ENCODE data around the gene UBE2G2. TPM values are rescaled to one million over a fixed set of nuclear protein-coding genes. Genes with fewer than 3 reads are reported as not detected.

Gene UBE2G2
- total RNA-seq, 1 donor from 2014 or later: 67.4 TPM

GRCh38 chr21:44789880-44790279 is 11.7 kb downstream of the UBE2G2 start:
- DNase-seq (ENCODE audit: low read depth) (no peak), FAIRE-seq (no peak)
- peaks cover 8% of the 10 kb centered on the region for H3K36me3 ChIP-seq (ENCODE audit: control insufficient read depth, insufficient read depth, low read length)
- TF ChIP-seq CTCF (IDR thresholded peaks at IDR 0.05; ENCODE audit: insufficient read depth, low read length, severe bottlenecking): no peak
- H3K27me3 ChIP-seq (ENCODE audit: control insufficient read depth, insufficient read depth, low read length): no peaks in the 10 kb centered on the region
- no peak overlapping the region for H3K4me3 ChIP-seq (ENCODE audit: low read depth, low read length)

- Histone ChIP-seq H3K4me3 (ENCODE audit: low read depth, low read length) (no peak overlapping the region), H3K27me3 (ENCODE audit: control insufficient read depth, insufficient read depth, low read length) (no peaks in the 10 kb centered on the region), H3K36me3 (ENCODE audit: control insufficient read depth, insufficient read depth, low read length) (peaks cover 5% of the 10 kb centered on the region)
- FAIRE-seq (no peak), DNase-seq (ENCODE audit: low read depth) (no peak)
- no peak for TF ChIP-seq CTCF (IDR thresholded peaks at IDR 0.05; ENCODE audit: insufficient read depth, low read length, severe bottlenecking)
Observed at GRCh38 chr21:44785620-44786335, 15.8 kb downstream of the UBE2G2 start.

- TF ChIP-seq CTCF (IDR thresholded peaks at IDR 0.05; ENCODE audit: insufficient read depth, low read length, severe bottlenecking): no peak
- DNase-seq (ENCODE audit: low read depth) (no peak), FAIRE-seq (no peak)
- H3K4me3 ChIP-seq (ENCODE audit: low read depth, low read length): no peak overlapping the region
- H3K27me3 ChIP-seq (ENCODE audit: control insufficient read depth, insufficient read depth, low read length): no peaks in the 10 kb centered on the region
- H3K36me3 ChIP-seq (ENCODE audit: control insufficient read depth, insufficient read depth, low read length): peaks cover 5% of the 10 kb centered on the region
Observed at GRCh38 chr21:44784810-44785209, 16.8 kb downstream of the UBE2G2 start.

GRCh38 chr21:44783020-44783696 is 18.5 kb downstream of the UBE2G2 start:
- peaks cover 5% of the 10 kb centered on the region for H3K36me3 ChIP-seq (ENCODE audit: control insufficient read depth, insufficient read depth, low read length)
- H3K4me3 ChIP-seq (ENCODE audit: low read depth, low read length): no peak overlapping the region
- H3K27me3 ChIP-seq (ENCODE audit: control insufficient read depth, insufficient read depth, low read length): no peaks in the 10 kb centered on the region
- no peak for TF ChIP-seq CTCF (IDR thresholded peaks at IDR 0.05; ENCODE audit: insufficient read depth, low read length, severe bottlenecking)
- DNase-seq (ENCODE audit: low read depth) (no peak), FAIRE-seq (no peak)

- no peak overlapping the region for H3K4me3 ChIP-seq (ENCODE audit: low read depth, low read length)
- H3K27me3 ChIP-seq (ENCODE audit: control insufficient read depth, insufficient read depth, low read length): no peaks in the 10 kb centered on the region
- no peak for TF ChIP-seq CTCF (IDR thresholded peaks at IDR 0.05; ENCODE audit: insufficient read depth, low read length, severe bottlenecking)
- DNase-seq (ENCODE audit: low read depth) (no peak), FAIRE-seq (no peak)
- H3K36me3 ChIP-seq (ENCODE audit: control insufficient read depth, insufficient read depth, low read length): peaks cover 5% of the 10 kb centered on the region
Observed at GRCh38 chr21:44780767-44781459, 20.7 kb downstream of the UBE2G2 start.

All from bronchial epithelial cell (primary cell).